Upper lobe of left lung (tissue), 6 donors: ENCODE measurements around the gene RNF41. TPM values are rescaled to one million over a fixed set of nuclear protein-coding genes. Genes with fewer than 3 reads are reported as not detected.

Source experiments
- ATAC-seq, 2 donors: fragments of 200-7000 bp; cut with Tn5 transposase; one replicate each; pipeline ENCODE4 v1.9.1; 2022; ENCODE audit warnings: mild to moderate bottlenecking in 2 of 2, moderate library complexity in 2 of 2; ENCODE audit not compliant: low FRiP score in 2 of 2
- DNase-seq, 2 donors: peaks; one replicate each; pipeline ENCODE4 v3.0.0-alpha.2; 2019 to 2020
- H3K27ac ChIP-seq, 4 donors: fragments of 200-600 bp; sonication (generic); one replicate each; pipeline ENCODE4 v1.5.1; 2016 to 2019
- H3K27me3 ChIP-seq, 4 donors: fragments of 200-600 bp; sonication (generic); one replicate each; pipeline ENCODE4 v1.5.1; 2017 to 2019
- H3K36me3 ChIP-seq, 4 donors: fragments of 200-600 bp; sonication (generic); one replicate each; pipeline ENCODE4 v1.5.1; 2016 to 2019
- H3K4me1 ChIP-seq, 4 donors: fragments of 200-600 bp; sonication (generic); one replicate each; pipeline ENCODE4 v1.5.1; 2018 to 2019
- H3K4me3 ChIP-seq, 4 donors: fragments of 200-600 bp; sonication (generic); one replicate each; pipeline ENCODE4 v1.5.1; 2017 to 2019; ENCODE audit warnings: mild to moderate bottlenecking in 2 of 4, moderate library complexity in 1 of 4
- H3K9me3 ChIP-seq, 4 donors: fragments of 200-600 bp; sonication (generic); one replicate each; pipeline ENCODE4 v1.5.1; 2018 to 2019
- CTCF ChIP-seq, 6 experiments: fragments of 450-650 bp in 4 of 6; fragments of 200-600 bp in 2 of 6; sonication (generic) in 2 of 6; IDR thresholded peaks; one replicate each; pipeline ENCODE4 v1.5.1; 2016 to 2019; ENCODE audit warnings: antibody characterized with exemption in 6 of 6
- EP300 ChIP-seq, 4 donors: sonication (generic); formaldehyde crosslinking; IDR thresholded peaks; one replicate each; pipeline ENCODE4 v1.5.1; 2017; ENCODE audit warnings: antibody characterized with exemption in 4 of 4, control low read depth in 2 of 4
- POLR2A ChIP-seq, 4 donors: fragments of 450-650 bp; IDR thresholded peaks; one replicate each; pipeline ENCODE4 v1.5.1; 2016 to 2017; ENCODE audit warnings: antibody characterized with exemption in 4 of 4, mild to moderate bottlenecking in 2 of 4
- POLR2AphosphoS5 ChIP-seq, 2 donors: sonication (generic); formaldehyde crosslinking; IDR thresholded peaks; one replicate each; pipeline ENCODE4 v1.5.1; 2017; ENCODE audit warnings: antibody characterized with exemption in 2 of 2
- WGBS, 2 donors: methylation state at CpG; one replicate each; pipeline ENCODE4 v1.1.5; 2017 to 2018; 5-methylcytosine and 5-hydroxymethylcytosine counted together
- total RNA-seq, 6 donors: library from RNA; depleted of rRNA in 4 of 6; stranded (reverse); fragments of >200 nt in 4 of 6; gene quantifications; one replicate each; pipeline versions ENCODE4 v1.1.0 to v1.2.1, GENCODE V29; 2016 to 2021
- donor health status: DM: no; HTN: no; CAD: no; lungs with moderate emphysema.
- donor health status: DM: no; HTN: yes; CAD: no; lungs with severe emphysema.

Gene RNF41
- total RNA-seq, 6 donors from 2014 or later: 38.8 to 94.3 (median 62.1) TPM

GRCh38 chr12:56230432-56231183, 8.9 kb upstream of the RNF41 start:
- H3K27ac ChIP-seq: no peak overlapping the region
- no peak overlapping the region for H3K4me3 ChIP-seq
- H3K4me1 ChIP-seq: no peaks in the 10 kb centered on the region
- ATAC-seq (no peak), DNase-seq (no peak)
- 74 to 76% methylated on average over 7 to 8 of the region's 8 CpGs for WGBS, 2 donors
- no peaks in the 10 kb centered on the region for H3K9me3 ChIP-seq
- peaks cover 0 to 15% (median 0%) of the 10 kb centered on the region in 4 donors for H3K36me3 ChIP-seq
- H3K27me3 ChIP-seq: no peaks in the 10 kb centered on the region
- TF ChIP-seq POLR2AphosphoS5 (IDR thresholded peaks at IDR 0.05) (no peak), EP300 (IDR thresholded peaks at IDR 0.05) (no peak), POLR2A (IDR thresholded peaks at IDR 0.05) (no peak), CTCF (IDR thresholded peaks at IDR 0.05) (no peak)

- Histone ChIP-seq H3K9me3 (no peaks in the 10 kb centered on the region), H3K4me1 (peaks cover 2 to 6% (median 3%) of the 10 kb centered on the region in 4 donors), H3K27ac (no peak within 1 kb of the TSS), H3K27me3 (no peaks in the 10 kb centered on the region), H3K36me3 (peaks cover 0 to 15% (median 0%) of the 10 kb centered on the region in 4 donors), H3K4me3 (no peak within 1 kb of the TSS)
- ATAC-seq (no peak), DNase-seq (no peak)
- TF ChIP-seq CTCF (IDR thresholded peaks at IDR 0.05) (no peak), POLR2AphosphoS5 (IDR thresholded peaks at IDR 0.05) (no peak), EP300 (IDR thresholded peaks at IDR 0.05) (no peak), POLR2A (IDR thresholded peaks at IDR 0.05) (no peak)
- WGBS, 2 donors: 59 to 85% methylated on average over 4 of the region's 4 CpGs
These were observed 8.3 kb upstream of the RNF41 start, which contains the start of gene SLC39A5 for GRCh38 chr12:56229916-56230431. SLC39A5 (plus strand) TSS chr12:56230051; CDS start chr12:56231275, 1,224 bp downstream.

- Histone ChIP-seq H3K27me3 (no peaks in the 10 kb centered on the region), H3K9me3 (no peaks in the 10 kb centered on the region), H3K4me1 (peaks cover 7 to 13% (median 9%) of the 10 kb centered on the region in 4 donors), H3K36me3 (peaks cover 0 to 15% (median 0%) of the 10 kb centered on the region in 4 donors), H3K27ac (no peak overlapping the region), H3K4me3 (no peak overlapping the region)
- DNase-seq: no peak
- ATAC-seq: no peak
- TF ChIP-seq POLR2AphosphoS5 (IDR thresholded peaks at IDR 0.05) (no peak), POLR2A (IDR thresholded peaks at IDR 0.05) (no peak), CTCF (IDR thresholded peaks at IDR 0.05) (no peak), EP300 (IDR thresholded peaks at IDR 0.05) (no peak)
- WGBS, 2 donors: 94 to 97% methylated on average over 7 of the region's 7 CpGs
These were observed 7.4 kb upstream of the RNF41 start for GRCh38 chr12:56229082-56229481.

GRCh38 chr12:56224954-56225353, 3.2 kb upstream of the RNF41 start:
- H3K4me1 ChIP-seq: peaks cover 32 to 44% (median 36%) of the 10 kb centered on the region in 4 donors
- no peaks in the 10 kb centered on the region for H3K9me3 ChIP-seq
- H3K27me3 ChIP-seq: no peaks in the 10 kb centered on the region
- H3K36me3 ChIP-seq: peaks cover 0 to 15% (median 0%) of the 10 kb centered on the region in 4 donors
- WGBS, 2 donors: 71 to 77% methylated on average over 9 to 11 of the region's 11 CpGs
- peak overlapping the region; percentile 74 to 100 (median 90) for H3K27ac ChIP-seq
- peak overlapping the region; percentile 58 to 65 (median 60) for H3K4me3 ChIP-seq
- TF ChIP-seq EP300 (IDR thresholded peaks at IDR 0.05) (no peak), POLR2A (IDR thresholded peaks at IDR 0.05) (no peak), CTCF (IDR thresholded peaks at IDR 0.05) (no peak), POLR2AphosphoS5 (IDR thresholded peaks at IDR 0.05) (no peak)
- no peak for ATAC-seq
- no peak for DNase-seq
